Bronchial epithelial cell (primary cell): ENCODE measurements around the gene DHX34. TPM values are rescaled to one million over a fixed set of nuclear protein-coding genes. Genes with fewer than 3 reads are reported as not detected.
"Not testable (repeated sequence)": the region's sequence is repeated elsewhere in the genome, so short reads cannot be mapped to it uniquely, and the experiment has no call there.

Source experiments
- DNase-seq: peaks from one replicate; pipeline ENCODE4 v3.0.0-alpha.2; 2010; ENCODE audit warnings: low read depth
- FAIRE-seq: peaks from 2 replicates; lab custom pipeline; 2011; peaks lifted over from hg19 to GRCh38; lab: Jason Lieb, UNC
- H3K27me3 ChIP-seq: 2 replicates; pipeline ENCODE4 v1.5.1; 2011; ENCODE audit warnings: low read length; ENCODE audit not compliant: control insufficient read depth, insufficient read depth
- H3K36me3 ChIP-seq: 2 replicates; pipeline ENCODE4 v1.5.1; 2011; ENCODE audit warnings: low read length; ENCODE audit not compliant: control insufficient read depth, insufficient read depth
- H3K4me3 ChIP-seq: 2 replicates; pipeline ENCODE4 v1.5.1; 2011; ENCODE audit warnings: mild to moderate bottlenecking, low read depth, low read length, control low read depth
- CTCF ChIP-seq: IDR thresholded peaks from 2 replicates; pipeline ENCODE4 v1.5.1; 2011; ENCODE audit warnings: mild to moderate bottlenecking, moderate library complexity, low read length, control low read depth, inconsistent platforms; ENCODE audit not compliant: insufficient read depth, severe bottlenecking
- total RNA-seq: library from RNA; depleted of rRNA; stranded (reverse); fragments of >200 nt; gene quantifications from 2 replicates; pipeline ENCODE4 v1.2.1, GENCODE V29; 2014

Gene DHX34
- total RNA-seq, result 9.5 and 13.3 TPM in 2 replicates

- Histone ChIP-seq H3K27me3 (no peaks in the 10 kb centered on the region), H3K4me3 (peak within 1 kb of the TSS; percentile 85), H3K36me3 (peaks cover 10% of the 10 kb centered on the region)
- peak; percentile 99 for TF ChIP-seq CTCF
- FAIRE-seq (no peak), DNase-seq (peak; percentile 98)
Observed at GRCh38 chr19:47348819-47349795, at the start of gene DHX34. Gene DHX34, plus strand, starts transcription at chr19:47349315. Its CDS starts 3,716 bp downstream, at chr19:47353031.

DNA sequence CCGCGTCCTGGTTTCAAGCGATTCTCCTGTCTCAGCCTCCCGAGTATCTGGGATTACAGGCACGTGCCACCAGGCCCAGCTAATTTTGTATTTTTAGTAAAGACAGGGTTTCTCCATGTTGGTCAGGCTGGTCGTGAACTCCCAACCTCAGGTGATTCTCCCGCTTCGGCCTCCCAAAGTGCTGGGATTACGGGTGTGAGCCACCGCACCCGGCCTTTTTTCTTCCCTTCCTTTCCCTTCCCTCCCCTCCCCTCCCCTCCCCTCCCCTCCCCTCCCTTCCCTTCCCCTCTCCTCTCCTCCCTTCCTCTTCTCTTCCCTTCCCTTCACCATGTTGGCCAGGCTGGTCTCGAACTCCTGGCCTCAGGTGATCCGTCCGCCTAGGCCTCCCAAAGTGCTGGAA is 48.2 kb upstream of the DHX34 start:
- FAIRE-seq, result not testable (repeated sequence)

GRCh38 chr19:47302249-47302648 is 46.9 kb upstream of the DHX34 start:
- FAIRE-seq (no peak), DNase-seq (no peak)
- no peak for TF ChIP-seq CTCF
- Histone ChIP-seq H3K36me3 (no peaks in the 10 kb centered on the region), H3K4me3 (no peak overlapping the region), H3K27me3 (no peaks in the 10 kb centered on the region)

More for the DNA sequence above, 48.2 kb upstream of the DHX34 start:
- H3K36me3 ChIP-seq, H3K27me3 ChIP-seq, H3K4me3 ChIP-seq, DNase-seq: not testable (repeated sequence)

- no peak for DNase-seq
- FAIRE-seq, result no peak
- TF ChIP-seq CTCF, result no peak
- Histone ChIP-seq H3K36me3 (no peaks in the 10 kb centered on the region), H3K4me3 (no peak overlapping the region), H3K27me3 (no peaks in the 10 kb centered on the region)
Observed at GRCh38 chr19:47303966-47304365, 45.1 kb upstream of the DHX34 start.

- Histone ChIP-seq H3K27me3 (no peaks in the 10 kb centered on the region), H3K4me3 (no peak overlapping the region), H3K36me3 (no peaks in the 10 kb centered on the region)
- TF ChIP-seq CTCF, result peak; percentile 92
- peak; percentile 65 for DNase-seq
- FAIRE-seq, result no peak
Observed at GRCh38 chr19:47305309-47305751, 43.8 kb upstream of the DHX34 start.

GRCh38 chr19:47306303-47306702 is 42.8 kb upstream of the DHX34 start:
- Histone ChIP-seq H3K27me3 (no peaks in the 10 kb centered on the region), H3K36me3 (no peaks in the 10 kb centered on the region), H3K4me3 (no peak overlapping the region)
- TF ChIP-seq CTCF, result no peak
- no peak for DNase-seq
- no peak for FAIRE-seq
